GM12892 (cell line): ENCODE results near the gene TMEM184C.

Experiments
- POLR2A ChIP-seq: IDR thresholded peaks from 2 replicates; pipeline ENCODE4 v1.6.1; 2011; ENCODE audit warnings: low read depth, low read length, control low read depth
- TAF1 ChIP-seq: IDR thresholded peaks from 2 replicates; pipeline ENCODE4 v1.6.1; 2011; ENCODE audit warnings: low read depth, mild to moderate bottlenecking, control low read depth, low read length, borderline replicate concordance

- no peak for TF ChIP-seq POLR2A
- TF ChIP-seq TAF1, result no peak
These were observed 15.9 kb downstream of the TMEM184C start for GRCh38 chr4:147633113-147633512.
